Activated naive CD8-positive, alpha-beta T cell treated with anti-CD3 and anti-CD28 coated beads, Interleukin-2, amount 10 ng/mL, durations not matched to agents 7 days and 5 days (primary cell): ENCODE measurements around the gene ZFAND6. TPM values are rescaled to one million over a fixed set of nuclear protein-coding genes. Genes with fewer than 3 reads are reported as not detected.
A peak's percentile ranks its signal among the peaks of the same experiment; 100 is the strongest.
"Not testable (repeated sequence)": the region's sequence is repeated elsewhere in the genome, so short reads cannot be mapped to it uniquely, and the experiment has no call there.

Experiments used
- ATAC-seq: fragments of 150-1000 bp; cut with Tn5 transposase; one replicate; pipeline ENCODE4 v1.10.0; 2021; ENCODE audit warnings: low read depth, moderate library complexity
- POLR2A ChIA-PET: fragments of 350-600 bp; sonication (Branson Sonifier 250); formaldehyde crosslinking; loops from one replicate; lab custom pipeline; 2021; ENCODE audit warnings: antibody characterized with exemption; lab: Charles Lee
- DNase-seq: peaks from one replicate; pipeline ENCODE4 v3.0.0; 2021
- H3K27ac Mint-ChIP-seq: one replicate; pipeline ENCODE4 v1.8.0; 2022; ENCODE audit warnings: mild to moderate bottlenecking, mixed read lengths
- H3K27me3 Mint-ChIP-seq: one replicate; pipeline ENCODE4 v1.8.0; 2022; ENCODE audit warnings: mild to moderate bottlenecking, moderate library complexity, mixed read lengths
- H3K36me3 Mint-ChIP-seq: one replicate; pipeline ENCODE4 v1.8.0; 2021; ENCODE audit warnings: mild to moderate bottlenecking, mixed read lengths
- H3K4me1 Mint-ChIP-seq: one replicate; pipeline ENCODE4 v1.8.0; 2021; ENCODE audit warnings: mixed read lengths
- H3K4me3 Mint-ChIP-seq: one replicate; pipeline ENCODE4 v1.8.0; 2022; ENCODE audit warnings: mild to moderate bottlenecking, moderate library complexity, mixed read lengths
- H3K9me3 Mint-ChIP-seq: one replicate; pipeline ENCODE4 v1.8.0; 2021; ENCODE audit warnings: mixed read lengths
- total RNA-seq, 2 experiments: library from RNA; stranded (reverse); gene quantifications; one replicate each; pipeline ENCODE4 v1.2.3, GENCODE V29; 2021

The ZFAND6 gene
- total RNA-seq, 2 experiments from 2014 or later: 54.9 to 58.3 TPM

DNA sequence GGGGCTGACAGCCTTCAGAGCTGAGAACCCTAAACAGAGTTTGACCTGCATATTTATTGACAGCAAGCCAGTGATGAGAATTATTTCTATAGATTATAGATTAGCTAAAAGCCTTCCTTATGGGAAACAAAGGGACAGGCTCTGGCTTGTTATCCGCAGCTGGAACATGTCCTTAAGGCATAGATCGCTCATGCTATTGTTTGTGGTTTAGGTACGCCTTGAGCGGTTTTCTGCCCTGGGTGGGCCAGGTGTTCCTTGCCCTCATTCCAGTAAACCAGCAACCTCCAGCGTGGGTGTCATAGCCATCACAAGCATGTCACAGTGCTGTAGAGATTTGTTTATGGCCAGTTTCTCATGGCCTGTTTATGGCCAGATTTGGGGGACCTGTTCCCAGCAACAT, 83.2 kb downstream of the ZFAND6 start:
- H3K4me1 Mint-ChIP-seq: peaks cover under 1% of the 10 kb centered on the region
- POLR2A ChIA-PET: no interaction called here
- H3K27ac Mint-ChIP-seq: no peak overlapping the region
- peaks cover 6% of the 10 kb centered on the region for H3K27me3 Mint-ChIP-seq
- no peak for DNase-seq
- no peak overlapping the region for H3K4me3 Mint-ChIP-seq
- ATAC-seq: no peak
- peaks cover 7% of the 10 kb centered on the region for H3K36me3 Mint-ChIP-seq
- no peaks in the 10 kb centered on the region for H3K9me3 Mint-ChIP-seq

DNA sequence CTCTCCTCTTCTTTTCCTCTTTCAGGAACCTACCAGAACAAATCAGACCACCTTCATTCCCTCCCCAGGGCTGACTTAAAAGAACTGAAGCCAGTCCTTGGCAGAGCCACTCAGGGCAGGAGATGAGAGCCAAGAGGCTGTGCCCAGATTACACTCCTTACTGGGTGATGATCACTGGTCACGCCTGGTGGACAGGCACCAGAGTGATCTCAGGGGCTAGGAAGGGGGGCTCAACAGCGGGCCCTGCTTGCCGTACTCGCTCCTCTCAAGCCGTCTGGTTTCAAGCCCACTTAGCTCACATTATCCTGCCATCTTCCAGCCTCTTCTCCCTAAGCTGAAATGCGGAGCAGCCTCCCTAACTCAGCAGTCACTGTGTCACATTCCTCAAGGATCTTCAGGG, 91.7 kb downstream of the ZFAND6 start:
- Mint-ChIP-seq H3K27me3 (peaks cover 6% of the 10 kb centered on the region), H3K4me1 (peaks cover 23% of the 10 kb centered on the region), H3K27ac (no peak overlapping the region), H3K4me3 (no peak overlapping the region), H3K9me3 (no peaks in the 10 kb centered on the region), H3K36me3 (peaks cover 12% of the 10 kb centered on the region)
- ATAC-seq (no peak), DNase-seq (no peak)
- POLR2A ChIA-PET: no interaction called here

DNA sequence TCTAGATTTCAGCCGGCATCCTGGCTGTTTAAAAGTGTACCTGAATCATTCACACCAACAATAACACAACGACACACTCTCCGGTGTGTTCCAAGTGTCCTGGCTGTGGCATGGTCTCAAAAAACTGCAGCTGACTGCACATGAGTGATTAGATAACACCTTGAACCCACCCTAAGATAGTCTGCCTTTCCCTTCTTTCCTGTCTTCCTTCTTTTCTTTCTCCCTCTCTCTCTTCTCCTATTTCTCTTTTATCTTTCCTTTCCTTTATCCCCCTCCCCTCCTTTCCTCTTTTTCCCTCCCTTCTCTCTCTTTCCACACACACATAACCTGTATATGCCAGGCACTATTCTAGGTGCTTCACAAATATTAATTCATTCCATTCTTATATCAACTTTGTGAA, 92.1 kb downstream of the ZFAND6 start:
- H3K27ac Mint-ChIP-seq: no peak overlapping the region
- POLR2A ChIA-PET: interaction anchor here (0.6 to 0.7 kb wide), 2 partner anchors 9 to 92 kb away, joined by 3 read pairs; partner anchors contain the start of gene ZFAND6
- no peaks in the 10 kb centered on the region for H3K9me3 Mint-ChIP-seq
- DNase-seq (no peak), ATAC-seq (no peak)
- peaks cover 6% of the 10 kb centered on the region for H3K27me3 Mint-ChIP-seq
- H3K36me3 Mint-ChIP-seq: peaks cover 12% of the 10 kb centered on the region
- H3K4me1 Mint-ChIP-seq: peaks cover 24% of the 10 kb centered on the region
- H3K4me3 Mint-ChIP-seq: peak overlapping the region; percentile 78

DNA sequence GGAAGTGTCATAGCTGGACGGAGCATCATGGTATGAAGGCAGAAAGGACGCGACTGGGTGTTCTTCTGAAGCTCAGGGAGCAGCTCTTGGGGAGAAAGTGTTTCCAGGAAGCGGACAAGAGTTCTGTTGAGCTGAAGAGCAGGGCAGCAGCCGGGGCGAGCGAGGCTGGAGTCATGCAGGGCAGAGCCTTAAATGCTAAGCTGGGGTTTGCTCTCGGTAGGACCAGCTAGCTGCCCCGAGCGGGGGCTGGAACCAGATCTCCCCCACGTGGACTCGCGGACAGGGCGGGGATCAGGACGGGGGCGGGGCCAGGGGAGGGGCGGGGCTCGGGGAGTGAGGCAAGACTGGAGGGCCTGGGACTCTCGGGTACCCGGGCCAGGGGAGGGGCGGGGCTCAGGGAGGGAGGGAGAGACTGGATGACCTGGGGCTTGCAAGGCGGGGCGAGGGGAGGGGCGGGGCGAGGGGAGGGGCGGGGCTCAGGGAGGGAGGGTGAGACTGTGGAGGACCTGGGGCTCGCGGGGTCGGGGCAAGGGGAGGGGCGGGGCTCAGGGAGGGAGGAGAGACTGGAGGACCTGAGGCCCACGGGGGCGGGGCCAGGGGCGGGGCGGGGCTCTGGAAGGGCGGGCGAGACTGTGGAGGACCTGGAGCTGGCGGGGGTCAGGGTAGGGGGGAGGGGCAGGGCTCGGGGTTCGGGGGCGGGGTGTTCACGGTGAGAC, 92.9 kb downstream of the ZFAND6 start:
- Mint-ChIP-seq H3K4me1 (peaks cover 24% of the 10 kb centered on the region), H3K4me3 (peak overlapping the region; percentile 94), H3K27me3 (peaks cover 6% of the 10 kb centered on the region), H3K36me3 (peaks cover 12% of the 10 kb centered on the region), H3K27ac (peak overlapping the region; percentile 49), H3K9me3 (no peaks in the 10 kb centered on the region)
- peak; percentile 76 for ATAC-seq
- POLR2A ChIA-PET: interaction anchor here (0.6 to 2.1 kb wide), 3 partner anchors 8 to 93 kb away, joined by 3 to 12 read pairs (median 3); partner anchors contain the start of gene ZFAND6
- DNase-seq: peak; percentile 82

DNA sequence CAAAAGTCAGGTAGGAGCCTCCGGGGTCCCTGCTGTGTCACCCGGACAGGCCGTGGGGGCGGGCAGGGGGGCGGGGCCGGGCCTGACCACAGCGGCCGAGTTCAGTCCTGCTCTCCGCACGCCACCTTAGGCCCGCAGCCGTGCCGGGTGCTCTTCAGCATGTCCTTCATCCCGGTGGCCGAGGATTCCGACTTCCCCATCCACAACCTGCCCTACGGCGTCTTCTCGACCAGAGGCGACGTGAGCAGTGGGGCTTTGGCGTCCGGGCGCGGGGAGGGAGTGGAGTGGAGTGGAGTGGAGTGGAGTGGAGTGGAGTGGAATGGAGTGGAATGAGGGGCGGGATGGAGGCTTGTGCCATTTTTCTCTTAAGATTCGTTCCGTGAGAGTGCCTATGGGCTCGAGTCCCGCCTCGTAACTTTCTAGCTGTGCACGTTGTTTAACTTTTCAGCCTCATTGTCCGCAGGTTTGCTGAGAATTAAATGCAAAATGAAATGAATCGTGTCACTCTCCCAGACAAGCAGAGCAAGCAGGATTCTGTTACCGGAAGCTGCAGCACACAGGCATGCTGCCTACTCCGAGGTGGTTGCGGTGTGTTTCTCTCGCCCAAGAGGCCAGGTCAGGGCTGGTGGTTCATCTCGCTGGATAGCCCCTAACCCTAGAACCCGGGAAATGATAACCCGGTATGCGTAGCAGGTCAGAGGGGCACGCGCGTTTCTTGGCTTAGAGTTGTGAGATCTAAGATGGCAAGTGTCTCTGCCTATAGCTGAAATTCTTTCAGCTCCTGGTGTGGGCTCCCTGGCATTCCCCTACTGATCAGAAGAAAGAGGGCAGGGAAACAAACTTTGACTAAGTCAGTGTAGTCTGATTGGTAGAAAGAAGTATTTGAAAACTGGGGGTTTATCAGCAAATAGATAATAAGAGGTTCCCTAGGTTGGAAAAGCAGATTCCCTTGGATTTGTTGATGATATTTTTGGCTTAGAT, 93.7 kb downstream of the ZFAND6 start, which contains the start of gene FAH:
FAH (plus strand) TSS at position 104 of the 981 bp plus-strand sequence; CDS start at position 160, 56 bp downstream.
- POLR2A ChIA-PET: interaction anchor here (0.8 to 2.1 kb wide), 3 partner anchors 77 to 230 kb away, joined by 3 to 12 read pairs (median 6); partner anchors contain the start of gene ZFAND6
- peak within 1 kb of the TSS; percentile 84 for H3K27ac Mint-ChIP-seq
- peak; percentile 55 for DNase-seq
- H3K9me3 Mint-ChIP-seq: no peaks in the 10 kb centered on the region
- H3K36me3 Mint-ChIP-seq: peaks cover 12% of the 10 kb centered on the region
- peak; percentile 70 for ATAC-seq
- H3K27me3 Mint-ChIP-seq: peaks cover 6% of the 10 kb centered on the region
- H3K4me1 Mint-ChIP-seq: peaks cover 24% of the 10 kb centered on the region
- peak within 1 kb of the TSS; percentile 94 for H3K4me3 Mint-ChIP-seq

DNA sequence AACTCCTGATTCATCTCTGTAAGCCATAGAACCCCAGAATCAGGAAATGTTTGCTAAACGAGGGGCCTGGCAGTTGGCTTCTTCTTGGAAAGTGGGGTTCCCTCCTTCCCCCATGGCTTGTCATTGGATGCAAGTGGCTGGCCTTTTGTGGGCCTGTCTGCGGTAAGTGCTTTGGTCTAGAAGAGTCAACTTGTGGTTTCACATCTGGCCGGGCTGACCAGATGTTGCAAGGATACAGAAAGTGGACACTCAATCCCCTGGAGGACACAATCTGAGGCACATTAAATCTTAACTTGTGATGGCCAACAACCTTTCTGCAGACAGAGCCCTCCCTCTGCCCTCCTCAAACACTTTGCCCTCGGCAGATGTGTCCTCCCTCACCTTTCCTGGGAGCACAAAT, 94.4 kb downstream of the ZFAND6 start:
- H3K4me3 Mint-ChIP-seq: peak overlapping the region; percentile 94
- H3K27me3 Mint-ChIP-seq: peaks cover 3% of the 10 kb centered on the region
- POLR2A ChIA-PET: interaction anchor here (0.8 to 2.1 kb wide), 3 partner anchors 77 to 231 kb away, joined by 3 to 12 read pairs (median 6); partner anchors contain the start of gene ZFAND6
- H3K27ac Mint-ChIP-seq: peak overlapping the region; percentile 76
- no peak for DNase-seq
- no peak for ATAC-seq
- peaks cover 24% of the 10 kb centered on the region for H3K4me1 Mint-ChIP-seq
- H3K9me3 Mint-ChIP-seq: no peaks in the 10 kb centered on the region
- H3K36me3 Mint-ChIP-seq: peaks cover 15% of the 10 kb centered on the region

DNA sequence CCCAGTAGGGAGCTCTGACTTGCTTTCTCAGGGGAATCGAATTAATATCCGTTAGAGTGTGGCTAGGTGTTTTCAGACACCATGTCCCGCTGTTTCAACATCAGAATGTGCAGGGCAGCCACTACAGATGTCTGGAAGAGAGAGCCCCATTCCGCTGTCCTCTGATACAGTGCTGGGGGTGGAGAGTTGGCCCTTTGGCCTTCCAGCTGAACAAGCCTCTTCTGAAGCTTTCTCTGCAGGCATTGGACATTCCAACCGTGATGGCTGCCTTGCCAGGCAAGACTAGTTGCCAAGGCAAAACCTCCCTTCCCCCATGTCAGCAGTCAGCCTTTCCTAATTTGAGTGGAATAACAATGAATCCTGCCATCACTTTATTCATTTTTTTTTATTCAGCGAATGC, 94.9 kb downstream of the ZFAND6 start:
- POLR2A ChIA-PET: interaction anchor here (2.1 kb wide), 1 partner anchor 94 kb away, joined by 12 read pairs; the partner anchor contains the start of gene ZFAND6
- H3K4me3 Mint-ChIP-seq: peak overlapping the region; percentile 94
- peaks cover 25% of the 10 kb centered on the region for H3K4me1 Mint-ChIP-seq
- peak overlapping the region; percentile 76 for H3K27ac Mint-ChIP-seq
- ATAC-seq (no peak), DNase-seq (no peak)
- no peaks in the 10 kb centered on the region for H3K9me3 Mint-ChIP-seq
- no peaks in the 10 kb centered on the region for H3K27me3 Mint-ChIP-seq
- H3K36me3 Mint-ChIP-seq: peaks cover 17% of the 10 kb centered on the region

DNA sequence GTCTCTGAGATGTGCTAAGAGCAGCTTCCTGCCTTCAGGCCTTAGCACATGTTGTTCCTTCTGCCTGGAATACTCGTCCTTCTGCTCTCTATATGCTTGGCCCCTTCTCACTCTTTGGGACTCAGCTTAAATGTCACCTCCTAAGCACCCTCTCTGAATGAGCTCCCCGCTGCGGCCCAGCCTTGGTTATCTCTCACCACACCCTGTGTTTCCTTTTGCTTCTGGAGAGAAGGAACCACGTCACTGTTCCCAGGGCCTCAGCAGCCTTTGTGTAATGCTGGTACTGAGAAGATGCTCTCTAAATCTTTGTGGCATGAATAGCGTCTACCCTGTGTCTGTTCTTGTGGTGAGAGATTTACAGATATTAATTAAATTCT, 95.5 kb downstream of the ZFAND6 start:
- ATAC-seq: no peak

DNA sequence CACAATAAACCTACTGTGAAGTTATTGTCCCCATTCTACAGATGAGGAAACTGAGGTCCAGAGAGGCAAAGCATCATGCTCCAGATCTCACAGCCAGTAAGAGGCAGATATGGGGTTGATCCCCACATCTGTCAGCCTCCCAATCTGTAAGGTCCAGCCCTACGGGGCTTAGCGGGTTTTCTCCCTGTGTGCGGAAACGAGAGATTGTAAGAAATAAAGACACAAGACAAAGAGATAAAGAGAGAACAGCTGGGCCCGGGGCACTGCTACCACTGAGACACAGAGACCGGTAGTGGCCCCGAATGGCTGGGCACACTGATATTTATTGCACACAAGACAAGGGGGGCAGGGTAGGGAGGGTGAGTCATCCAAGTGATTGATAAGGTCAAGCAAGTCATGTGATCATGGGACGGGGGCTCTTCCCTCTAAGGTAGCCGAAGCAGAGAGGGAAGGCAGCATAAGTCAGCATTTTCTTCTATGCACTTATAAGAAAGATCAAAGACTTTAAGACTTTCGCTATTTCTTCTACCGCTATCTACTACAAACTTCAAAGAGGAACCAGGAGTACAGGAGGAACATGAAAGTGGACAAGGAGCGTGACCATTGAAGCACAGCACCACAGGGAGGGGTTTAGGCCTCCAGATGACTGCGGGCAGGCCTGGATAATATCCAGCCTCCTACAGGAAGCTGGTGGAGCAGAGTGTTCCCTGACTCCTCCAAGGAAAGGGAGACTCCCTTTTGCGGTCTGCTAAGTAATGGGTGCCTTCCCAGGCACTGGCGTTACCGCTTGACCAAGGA, 96.1 kb downstream of the ZFAND6 start:
- ATAC-seq, H3K4me3 Mint-ChIP-seq, DNase-seq, H3K9me3 Mint-ChIP-seq, H3K27me3 Mint-ChIP-seq, POLR2A ChIA-PET: not testable (repeated sequence)
- H3K4me1 Mint-ChIP-seq: peaks cover 35% of the 10 kb centered on the region
- peaks cover 26% of the 10 kb centered on the region for H3K36me3 Mint-ChIP-seq
- H3K27ac Mint-ChIP-seq: peak overlapping the region; percentile 76

More for the DNA sequence above, 95.5 kb downstream of the ZFAND6 start:
- no peaks in the 10 kb centered on the region for H3K27me3 Mint-ChIP-seq
- peak overlapping the region; percentile 76 for H3K27ac Mint-ChIP-seq
- H3K4me3 Mint-ChIP-seq: peak overlapping the region; percentile 94
- POLR2A ChIA-PET: no interaction called here
- peaks cover 22% of the 10 kb centered on the region for H3K36me3 Mint-ChIP-seq
- H3K4me1 Mint-ChIP-seq: peaks cover 31% of the 10 kb centered on the region
- no peaks in the 10 kb centered on the region for H3K9me3 Mint-ChIP-seq
- no peak for DNase-seq

DNA sequence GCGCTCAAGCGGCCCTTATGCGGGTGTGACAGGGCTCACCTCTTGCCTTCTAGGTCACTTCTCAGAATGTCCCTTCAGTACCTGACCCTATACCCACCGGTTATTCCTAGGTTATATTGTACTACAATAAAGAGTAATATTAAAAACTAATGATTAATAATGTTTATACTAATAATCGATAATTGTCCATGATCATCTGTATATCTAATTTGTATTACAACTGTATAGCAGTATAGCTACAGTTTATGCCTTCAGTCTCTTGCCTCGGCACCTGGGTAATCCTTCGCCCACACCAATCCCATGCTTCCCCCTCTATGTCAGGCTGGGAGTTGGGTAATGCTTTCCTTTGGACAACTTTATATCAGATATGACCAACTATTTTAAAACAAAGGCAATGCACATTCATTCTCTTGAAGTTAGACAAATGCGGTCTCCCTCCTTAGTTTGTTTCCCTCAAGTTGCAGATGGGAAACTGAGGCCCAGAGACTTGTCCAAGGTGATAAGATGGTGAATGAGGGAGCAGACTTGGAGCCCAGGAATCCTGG, 96.8 kb downstream of the ZFAND6 start:
- H3K36me3 Mint-ChIP-seq: peaks cover 30% of the 10 kb centered on the region
- peaks cover 40% of the 10 kb centered on the region for H3K4me1 Mint-ChIP-seq
- H3K9me3 Mint-ChIP-seq: no peaks in the 10 kb centered on the region
- POLR2A ChIA-PET: interaction anchor here (1.1 kb wide), 1 partner anchor 96 kb away, joined by 5 read pairs; the partner anchor contains the start of gene ZFAND6
- H3K27ac Mint-ChIP-seq: no peak overlapping the region
- H3K4me3 Mint-ChIP-seq: no peak overlapping the region
- ATAC-seq: no peak
- no peaks in the 10 kb centered on the region for H3K27me3 Mint-ChIP-seq
- DNase-seq: no peak

DNA sequence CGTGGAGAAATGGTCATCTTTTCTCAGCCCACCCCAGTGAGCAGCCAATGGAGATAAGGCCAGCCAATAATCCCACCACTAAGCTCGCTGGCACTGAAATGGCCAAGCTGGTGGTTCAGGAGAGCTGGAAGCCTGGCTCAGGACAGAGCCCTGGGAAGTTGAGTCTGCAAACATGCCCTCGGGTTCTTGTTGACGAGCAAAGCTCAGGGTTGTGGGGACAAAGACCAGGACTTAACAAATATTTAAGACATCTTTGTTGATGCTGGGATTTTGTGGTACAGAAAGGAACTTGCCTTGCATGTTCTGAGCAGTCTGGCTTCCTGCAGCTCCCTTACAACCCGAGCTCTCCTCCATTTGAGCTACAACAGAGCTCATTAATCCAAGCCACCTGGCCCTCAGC, 97.7 kb downstream of the ZFAND6 start:
- no peak overlapping the region for H3K4me3 Mint-ChIP-seq
- ATAC-seq (no peak), DNase-seq (no peak)
- peaks cover 39% of the 10 kb centered on the region for H3K4me1 Mint-ChIP-seq
- POLR2A ChIA-PET: interaction anchor here (1.1 kb wide), 1 partner anchor 97 kb away, joined by 5 read pairs; the partner anchor contains the start of gene ZFAND6
- H3K27ac Mint-ChIP-seq: no peak overlapping the region
- H3K36me3 Mint-ChIP-seq: peaks cover 35% of the 10 kb centered on the region
- no peaks in the 10 kb centered on the region for H3K9me3 Mint-ChIP-seq
- H3K27me3 Mint-ChIP-seq: no peaks in the 10 kb centered on the region

DNA sequence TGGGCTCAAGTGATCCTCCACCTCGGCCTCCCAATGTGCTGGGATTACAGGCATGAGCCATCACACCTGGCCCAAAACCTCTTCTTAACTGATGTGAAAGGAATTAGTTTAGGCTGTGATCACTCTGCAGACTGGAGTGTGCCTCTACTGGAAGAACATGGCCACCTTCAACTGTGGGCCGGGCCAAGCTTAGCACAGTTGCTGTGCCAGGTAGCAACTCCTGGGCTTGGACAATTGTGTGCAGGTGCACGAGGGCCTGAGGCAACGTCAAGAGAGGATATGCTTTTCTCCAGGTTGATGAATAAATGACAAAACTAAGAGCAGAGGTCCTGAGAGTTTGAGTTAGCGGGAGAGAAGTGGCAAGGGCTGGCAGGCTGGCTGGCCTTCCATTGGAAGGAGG, 99.8 kb downstream of the ZFAND6 start:
- peaks cover 2% of the 10 kb centered on the region for H3K9me3 Mint-ChIP-seq
- POLR2A ChIA-PET: no interaction called here
- peak overlapping the region; percentile 72 for H3K27ac Mint-ChIP-seq
- DNase-seq (no peak), ATAC-seq (no peak)
- H3K4me1 Mint-ChIP-seq: peaks cover 31% of the 10 kb centered on the region
- H3K36me3 Mint-ChIP-seq: peaks cover 50% of the 10 kb centered on the region
- H3K4me3 Mint-ChIP-seq: no peak overlapping the region
- H3K27me3 Mint-ChIP-seq: no peaks in the 10 kb centered on the region
